Measurements from ENCODE around the gene CEP44. TPM values are rescaled to one million over a fixed set of nuclear protein-coding genes. Genes with fewer than 3 reads are reported as not detected.

The CEP44 gene
- total RNA-seq, 1 donor from 2014 or later: 18.3 TPM

DNA sequence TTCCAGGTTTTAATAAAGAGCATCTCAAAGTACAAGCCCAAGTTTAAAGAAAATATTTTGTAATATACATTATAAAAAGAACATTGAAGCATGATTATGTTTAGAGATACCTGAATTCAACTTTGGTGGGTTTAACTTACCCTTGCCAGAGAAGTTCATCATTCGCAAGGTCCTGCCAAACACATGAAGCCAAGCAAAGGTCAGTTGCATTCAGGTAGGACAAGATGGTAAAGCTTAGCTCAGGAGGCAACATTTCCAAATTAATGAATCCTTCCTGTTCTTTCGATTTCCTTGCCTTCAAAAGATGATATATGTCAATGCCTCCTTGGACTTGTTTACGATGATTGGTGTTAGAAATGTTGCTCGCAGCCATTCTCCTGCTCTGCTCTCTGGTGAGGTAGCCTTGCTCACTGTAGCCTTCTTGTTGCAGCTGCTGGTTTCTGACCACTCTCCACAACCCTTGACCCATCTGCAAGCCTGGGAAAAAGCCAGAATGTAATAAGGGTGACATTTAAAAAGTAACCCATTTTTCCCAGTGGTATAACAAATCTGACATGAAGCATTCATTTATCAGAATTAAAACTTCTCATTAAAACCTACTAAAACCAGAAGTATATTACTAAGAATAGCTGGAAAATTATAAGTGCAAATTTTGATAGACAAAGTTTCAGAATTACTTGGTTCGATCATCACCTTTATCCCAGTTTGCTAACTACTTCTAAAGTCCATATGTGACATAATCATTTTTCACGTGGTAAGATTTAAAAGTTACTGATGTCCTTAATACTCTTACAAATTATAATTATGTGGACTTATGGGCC is 20.9 kb upstream of the CEP44 start:
- TF ChIP-seq, protein P1, sequence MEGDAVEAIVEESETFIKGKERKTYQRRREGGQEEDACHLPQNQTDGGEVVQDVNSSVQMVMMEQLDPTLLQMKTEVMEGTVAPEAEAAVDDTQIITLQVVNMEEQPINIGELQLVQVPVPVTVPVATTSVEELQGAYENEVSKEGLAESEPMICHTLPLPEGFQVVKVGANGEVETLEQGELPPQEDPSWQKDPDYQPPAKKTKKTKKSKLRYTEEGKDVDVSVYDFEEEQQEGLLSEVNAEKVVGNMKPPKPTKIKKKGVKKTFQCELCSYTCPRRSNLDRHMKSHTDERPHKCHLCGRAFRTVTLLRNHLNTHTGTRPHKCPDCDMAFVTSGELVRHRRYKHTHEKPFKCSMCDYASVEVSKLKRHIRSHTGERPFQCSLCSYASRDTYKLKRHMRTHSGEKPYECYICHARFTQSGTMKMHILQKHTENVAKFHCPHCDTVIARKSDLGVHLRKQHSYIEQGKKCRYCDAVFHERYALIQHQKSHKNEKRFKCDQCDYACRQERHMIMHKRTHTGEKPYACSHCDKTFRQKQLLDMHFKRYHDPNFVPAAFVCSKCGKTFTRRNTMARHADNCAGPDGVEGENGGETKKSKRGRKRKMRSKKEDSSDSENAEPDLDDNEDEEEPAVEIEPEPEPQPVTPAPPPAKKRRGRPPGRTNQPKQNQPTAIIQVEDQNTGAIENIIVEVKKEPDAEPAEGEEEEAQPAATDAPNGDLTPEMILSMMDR (IDR thresholded peaks at IDR 0.05): no peak
- no peak overlapping the region for H3K27ac Mint-ChIP-seq
- ChIA-PET CTCF (no interaction called here), POLR2A (no interaction called here)
- no peak overlapping the region for H3K4me3 Mint-ChIP-seq
- no peaks in the 10 kb centered on the region for H3K27me3 Mint-ChIP-seq
- peaks cover 23% of the 10 kb centered on the region for H3K36me3 Mint-ChIP-seq (ENCODE audit: low read depth)
- H3K4me1 Mint-ChIP-seq: peaks cover 14% of the 10 kb centered on the region
- DNase-seq (no peak), ATAC-seq (ENCODE audit: low read depth) (no peak)
- no peaks in the 10 kb centered on the region for H3K9me3 Mint-ChIP-seq
- intact Hi-C loops (cut with micrococcal nuclease): no loop called here

DNA sequence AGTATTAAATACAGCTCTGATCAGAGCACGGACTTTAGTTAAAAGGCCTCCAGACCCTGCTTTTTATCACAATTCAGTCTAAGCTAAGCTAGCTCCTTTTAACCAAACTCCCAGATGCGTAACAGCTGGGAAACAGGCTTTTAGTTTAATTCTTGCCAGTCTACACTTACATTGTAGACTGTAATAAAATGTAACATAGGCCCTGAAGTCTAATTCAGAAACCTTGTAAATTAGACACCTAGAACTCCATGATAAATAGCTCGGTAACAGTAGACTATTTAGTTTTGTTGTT is 20.3 kb upstream of the CEP44 start:
- H3K4me3 Mint-ChIP-seq: no peak overlapping the region
- DNase-seq (no peak), ATAC-seq (ENCODE audit: low read depth) (no peak)
- peaks cover 25% of the 10 kb centered on the region for H3K36me3 Mint-ChIP-seq (ENCODE audit: low read depth)
- TF ChIP-seq, protein P1 (IDR thresholded peaks at IDR 0.05): no peak
- peaks cover 14% of the 10 kb centered on the region for H3K4me1 Mint-ChIP-seq
- H3K27me3 Mint-ChIP-seq: no peaks in the 10 kb centered on the region
- intact Hi-C loops (cut with micrococcal nuclease): no loop called here
- H3K27ac Mint-ChIP-seq: no peak overlapping the region
- ChIA-PET POLR2A (no interaction called here), CTCF (no interaction called here)
- H3K9me3 Mint-ChIP-seq: no peaks in the 10 kb centered on the region

- Mint-ChIP-seq H3K9me3 (no peaks in the 10 kb centered on the region), H3K4me1 (peaks cover 14% of the 10 kb centered on the region), H3K27me3 (no peaks in the 10 kb centered on the region), H3K27ac (no peak overlapping the region), H3K4me3 (no peak overlapping the region), H3K36me3 (ENCODE audit: low read depth) (peaks cover 21% of the 10 kb centered on the region)
- ChIA-PET POLR2A (interaction anchor here (1.8 kb wide), 1 partner anchor 17 kb away, joined by 6 read pairs; the partner anchor contains the start of genes CEP44 and FBXO8), CTCF (interaction anchor here (1.0 kb wide), 1 partner anchor 43 kb away, joined by 3 read pairs; no protein-coding TSS in a partner anchor)
- ATAC-seq (ENCODE audit: low read depth) (no peak), DNase-seq (no peak)
- intact Hi-C loops (cut with micrococcal nuclease): no loop called here
- TF ChIP-seq, protein P1 (IDR thresholded peaks at IDR 0.05): no peak
Measured at GRCh38 chr4:174265916-174266315, 17.8 kb upstream of the CEP44 start.

DNA sequence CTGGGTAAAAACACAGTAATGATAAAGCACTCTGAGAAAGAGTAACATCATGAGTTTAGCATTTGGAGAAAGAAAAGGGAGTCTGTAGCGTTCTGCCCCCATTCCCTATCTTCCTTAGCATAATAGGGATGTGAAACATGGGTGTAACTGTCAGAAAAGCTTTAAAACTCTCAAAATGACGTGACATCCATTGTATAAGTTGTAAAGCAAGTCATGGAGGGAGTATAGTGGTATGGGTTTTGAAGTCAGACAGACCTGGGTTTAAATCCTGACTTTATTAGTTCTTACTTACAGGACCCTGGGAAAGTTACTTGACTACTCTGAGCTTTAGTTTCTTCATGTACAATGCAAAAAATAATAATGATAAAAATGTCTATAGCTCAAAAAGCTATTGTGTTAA is 17.3 kb upstream of the CEP44 start:
- Mint-ChIP-seq H3K9me3 (no peaks in the 10 kb centered on the region), H3K4me1 (peaks cover 14% of the 10 kb centered on the region), H3K36me3 (ENCODE audit: low read depth) (peaks cover 24% of the 10 kb centered on the region), H3K27me3 (no peaks in the 10 kb centered on the region), H3K4me3 (no peak overlapping the region), H3K27ac (no peak overlapping the region)
- POLR2A ChIA-PET: interaction anchor here (1.8 kb wide), 1 partner anchor 17 kb away, joined by 6 read pairs; the partner anchor contains the start of genes CEP44 and FBXO8
- TF ChIP-seq, protein P1 (IDR thresholded peaks at IDR 0.05): no peak
- CTCF ChIA-PET: interaction anchor here (1.0 kb wide), 1 partner anchor 44 kb away, joined by 3 read pairs; no protein-coding TSS in a partner anchor
- no peak for ATAC-seq (ENCODE audit: low read depth)
- intact Hi-C loops (cut with micrococcal nuclease): no loop called here
- no peak for DNase-seq

- POLR2A ChIA-PET: no interaction called here
- no peaks in the 10 kb centered on the region for H3K27me3 Mint-ChIP-seq
- no peak for DNase-seq
Measured at GRCh38 chr4:174273930-174274329, 9.8 kb upstream of the CEP44 start.

More at GRCh38 chr4:174273930-174274329, 9.8 kb upstream of the CEP44 start:
- Mint-ChIP-seq H3K9me3 (no peaks in the 10 kb centered on the region), H3K4me1 (peaks cover 19% of the 10 kb centered on the region), H3K4me3 (no peak overlapping the region), H3K27ac (no peak overlapping the region), H3K36me3 (ENCODE audit: low read depth) (peaks cover 5% of the 10 kb centered on the region)
- ATAC-seq (ENCODE audit: low read depth): no peak
- CTCF ChIA-PET: no interaction called here
- TF ChIP-seq, protein P1 (IDR thresholded peaks at IDR 0.05): no peak
- intact Hi-C loops (cut with micrococcal nuclease): no loop called here

Measured in activated B cell treated with CpG ODN at 0.5 μM for 24 hours (primary cell).